Measurements from ENCODE around the gene TPMT.
A peak's percentile ranks its signal among the peaks of the same experiment; 100 is the strongest.

GRCh38 chr6:18147160-18147559 is 7.7 kb downstream of the TPMT start:
- TF ChIP-seq POLR2A (IDR thresholded peaks at IDR 0.05), result no peak
- TF ChIP-seq POLR2AphosphoS5 (IDR thresholded peaks at IDR 0.05), result peak in 1 of 3 donors; percentile 20
- TF ChIP-seq EP300 (IDR thresholded peaks at IDR 0.05; ENCODE audit: low read depth), result no peak
- no peak for TF ChIP-seq CTCF (IDR thresholded peaks at IDR 0.05)

Data from transverse colon (tissue), 4 donors.